K562 (cell line): Measurements from ENCODE around the gene QPCT. TPM values are rescaled to one million over a fixed set of nuclear protein-coding genes. Genes with fewer than 3 reads are reported as not detected.

Experiments
- ATAC-seq: fragments of 200-7000 bp; cut with Tn5 transposase; 3 replicates; pipeline ENCODE4 v1.9.1; 2020; ENCODE audit warnings: moderate library complexity
- BruUV-seq: library from RNA; stranded (reverse); fragments of 400-500 nt; replicated peaks from 2 replicates; lab custom pipeline; 2021; lab: Mats Ljungman, UMichigan
- CTCF ChIA-PET: fragments of 300-600 bp; formaldehyde crosslinking; extraction: SDS; loops from one replicate; lab custom pipeline; 2021; ENCODE audit warnings: low intra/inter-chr PET ratio; lab: Yijun Ruan, JAX
- POLR2A ChIA-PET: fragments of 300-600, 350-650 bp; sonication (Branson Sonifier 250); formaldehyde crosslinking; extraction: SDS; loops from one replicate; lab custom pipeline; 2021; ENCODE audit warnings: antibody characterized with exemption, inconsistent platforms; lab: Yijun Ruan, JAX
- DNase-seq, 4 experiments: peaks; one replicate each; pipeline versions ENCODE4 v3.0.0 to v3.0.0-alpha.2; 2011 to 2018; ENCODE audit warnings: low spot score in 3 of 4, mixed read lengths in 3 of 4; ENCODE audit errors: extremely low read depth in 1 of 4
- FAIRE-seq: peaks from 2 replicates; lab custom pipeline; 2011; peaks lifted over from hg19 to GRCh38; lab: Jason Lieb, UNC
- H2AFZ ChIP-seq: 2 replicates; pipeline ENCODE4 v1.6.0; 2011; ENCODE audit warnings: low read depth, low read length, control low read depth, inconsistent platforms
- H3K27ac ChIP-seq: fragments of 200-600 bp; 3 replicates; pipeline ENCODE4 v1.8.0; 2011; ENCODE audit warnings: low read depth, mild to moderate bottlenecking, control low read depth, inconsistent platforms, low read length, moderate library complexity, mixed read lengths; ENCODE audit errors: extremely low read depth
- H3K27me3 ChIP-seq, 2 experiments: fragments of 300-600 bp in 1 of 2; 2 replicates in 1 of 2; 3 replicates in 1 of 2; pipeline versions ENCODE4 v1.6.0 to v1.8.0; 2011; ENCODE audit warnings: inconsistent platforms in 2 of 2, low read length in 2 of 2, mild to moderate bottlenecking in 1 of 2, mixed read lengths in 1 of 2, moderate library complexity in 1 of 2; ENCODE audit not compliant: control insufficient read depth in 2 of 2, insufficient read depth in 2 of 2
- H3K36me3 ChIP-seq: fragments of 300-600 bp; 3 replicates; pipeline ENCODE4 v1.8.0; 2011; ENCODE audit warnings: mild to moderate bottlenecking, low read length, inconsistent platforms; ENCODE audit not compliant: control insufficient read depth, insufficient read depth
- H3K4me1 ChIP-seq, 2 experiments: fragments of 200-600 bp in 1 of 2; replicated peaks in 1 of 2; 2 replicates in 1 of 2; 3 replicates in 1 of 2; pipeline versions ENCODE4 v1.5.1 to v1.8.0; 2011; ENCODE audit warnings: inconsistent platforms in 2 of 2, low read length in 2 of 2, mild to moderate bottlenecking in 1 of 2, mixed read lengths in 1 of 2, moderate library complexity in 1 of 2; ENCODE audit not compliant: control insufficient read depth in 2 of 2, insufficient read depth in 2 of 2
- H3K4me2 ChIP-seq: 2 replicates; pipeline ENCODE4 v1.6.1; 2011; ENCODE audit warnings: low read length, control low read depth, inconsistent platforms, mixed read lengths; ENCODE audit not compliant: insufficient read depth
- H3K4me3 ChIP-seq: fragments of 200-600 bp; sonication (generic), shearing (Covaris generic); 2 replicates; pipeline ENCODE4 v1.5.1; 2016; ENCODE audit warnings: control low read depth, inconsistent platforms
- H3K79me2 ChIP-seq: fragments of 200-600 bp; 3 replicates; pipeline ENCODE4 v1.8.0; 2011; ENCODE audit warnings: low read length, inconsistent platforms; ENCODE audit not compliant: control insufficient read depth, insufficient read depth
- H3K9ac ChIP-seq, 2 experiments: 2 replicates each; pipeline versions ENCODE4 v1.6.0 to v1.6.1; 2011; ENCODE audit warnings: low read depth in 2 of 2, low read length in 2 of 2, control low read depth in 1 of 2, inconsistent platforms in 1 of 2, mild to moderate bottlenecking in 1 of 2, mixed read lengths in 1 of 2; ENCODE audit not compliant: insufficient read depth in 1 of 2
- H3K9me1 ChIP-seq: one replicate; pipeline ENCODE4 v1.6.0; 2011; ENCODE audit warnings: inconsistent platforms, mild to moderate bottlenecking, low read length, moderate library complexity; ENCODE audit not compliant: control insufficient read depth, insufficient read depth
- H3K9me3 ChIP-seq: replicated peaks from 2 replicates; pipeline ENCODE4 v1.5.1; 2011; ENCODE audit warnings: low read depth, low read length, inconsistent platforms; ENCODE audit not compliant: control insufficient read depth, insufficient read depth
- H4K20me1 ChIP-seq: replicated peaks from 2 replicates; pipeline ENCODE4 v1.6.1; 2011; ENCODE audit warnings: low read length, inconsistent platforms, mixed read lengths; ENCODE audit not compliant: control insufficient read depth, insufficient read depth
- ETV6 ChIP-seq, 3 experiments: fragments of 150-350 bp in 1 of 3; sonication (generic) in 1 of 3; formaldehyde crosslinking in 1 of 3; IDR thresholded peaks; 2 replicates each; pipeline versions ENCODE4 v1.6.1 to v1.8.0; 2014 to 2022; ENCODE audit warnings: borderline replicate concordance in 2 of 3, low read depth in 2 of 3, antibody characterized with exemption in 1 of 3, low read length in 1 of 3, mild to moderate bottlenecking in 1 of 3, missing genetic modification reagents in 1 of 3
- IFI16 ChIP-seq: fragments of 250-450 bp; sonication (Bioruptor Pico); IDR thresholded peaks from 2 replicates; pipeline ENCODE4 v2.1.2; 2022; ENCODE audit warnings: mild to moderate bottlenecking, inconsistent platforms
- NUFIP1 ChIP-seq: fragments of 450-650 bp; IDR thresholded peaks from 2 replicates; pipeline ENCODE4 v1.6.1; 2018; ENCODE audit not compliant: partially characterized antibody
- PBX2 ChIP-seq, 2 experiments: IDR thresholded peaks in 1 of 2; conservative IDR thresholded peaks in 1 of 2; 2 replicates each; pipeline ENCODE4 v1.6.1; 2016; ENCODE audit warnings: low read depth in 2 of 2, mild to moderate bottlenecking in 1 of 2, missing compliant biosample characterization in 1 of 2, missing genetic modification characterization in 1 of 2, moderate library complexity in 1 of 2
- PKNOX1 ChIP-seq: fragments of 450-650 bp; IDR thresholded peaks from 2 replicates; pipeline ENCODE4 v1.6.1; 2016
- ZNF121 ChIP-seq: sonication (generic); formaldehyde crosslinking; conservative IDR thresholded peaks from 2 replicates; pipeline ENCODE4 v1.8.0; 2022; ENCODE audit warnings: missing genetic modification reagents
- ZNF41 ChIP-seq: fragments of 250-450 bp; sonication (Bioruptor Pico); conservative IDR thresholded peaks from 2 replicates; pipeline ENCODE4 v1.4.0; 2020; ENCODE audit warnings: mild to moderate bottlenecking
- WGBS: fragments of 100-300 bp; shearing (Covaris generic); methylation state at CpG from one replicate; pipeline ENCODE4 v1.1.6; 2016; ENCODE audit warnings: low coverage, mixed read lengths; ENCODE audit not compliant: insufficient coverage; ENCODE audit errors: missing lambda C conversion rate; 5-methylcytosine and 5-hydroxymethylcytosine counted together
- in situ Hi-C: fragments of 300-500 bp; cut with MboI; formaldehyde crosslinking; loops from 4 replicates; pipeline ENCODE4 v1.15.0; 2018; ENCODE audit warnings: inconsistent platforms, mixed read lengths
- intact Hi-C: fragments of 100-400 bp; cut with micrococcal nuclease; formaldehyde crosslinking; loops from 2 replicates; pipeline ENCODE4 v1.14.2; 2022
- polyA plus RNA-seq, 8 experiments: library from polyadenylated mRNA; depleted of rRNA in 4 of 8; stranded (reverse) in 5 of 8; unstranded in 3 of 8; fragments of >200 nt; fragmentation: Nextera tagmentation in 2 of 8; fragmentation: Illumina TruSeq in 1 of 8; extraction: Ambion mirVana in 2 of 8; extraction: Trizol in 1 of 8; gene quantifications; 2 replicates each; pipeline versions ENCODE4 v1.2.1 to v1.2.3, GENCODE V29; 2011 to 2014; ENCODE audit warnings: inconsistent platforms in 1 of 8, missing spikeins in 1 of 8
- total RNA-seq, 7 experiments: library from RNA; depleted of rRNA in 6 of 7; stranded (reverse); fragments of >200 nt in 6 of 7; fragmentation: Illumina TruSeq in 2 of 7; extraction: Trizol in 2 of 7; gene quantifications; 2 replicates each; pipeline versions ENCODE4 v1.2.1 to v1.2.3, GENCODE V29; 2011 to 2021; ENCODE audit warnings: low replicate concordance in 1 of 7

QPCT gene
- total and polyA plus RNA-seq, 9 of the 15 experiments (the other 6 are each of a cell fraction or from before 2014, with no cell fraction given), result 0.07 TPM; not detected in 8

DNA sequence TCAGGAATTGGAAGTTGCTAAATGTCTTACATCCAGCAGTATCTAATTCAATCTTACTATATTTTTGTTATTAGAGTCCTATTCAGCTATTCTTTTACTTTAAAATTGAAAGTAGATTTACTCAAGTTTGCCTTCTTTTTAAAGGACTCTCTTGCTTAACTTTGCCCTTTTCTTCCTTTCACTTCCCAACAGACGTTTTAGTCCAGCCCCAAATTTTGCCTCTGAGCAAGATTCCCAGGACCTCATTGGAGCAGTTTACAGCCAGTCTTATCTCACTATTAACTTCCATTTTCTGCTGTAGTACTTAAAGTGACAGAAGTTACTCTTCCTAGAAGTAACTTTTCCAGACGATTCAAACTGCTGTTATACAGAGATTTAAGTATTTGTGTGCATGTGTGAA, 18.1 kb upstream of the QPCT start:
- peak in 1 of 4 experiments; percentile 13 for DNase-seq

More for the DNA sequence above, 18.1 kb upstream of the QPCT start:
- no TSS peak for BruUV-seq
- no peak overlapping the region for H3K4me2 ChIP-seq
- H3K9me3 ChIP-seq, result no peaks in the 10 kb centered on the region
- no peak for TF ChIP-seq ZNF41 (CRISPR knock-in tag)
- no peak for TF ChIP-seq IFI16 (CRISPR knock-in tag)
- no peak for TF ChIP-seq PBX2 (CRISPR knock-in tag; IDR thresholded peaks at IDR 0.05; ENCODE audit: low read depth)
- peak; percentile 42 for TF ChIP-seq PBX2 (tag; conservative IDR thresholded peaks at IDR 0.05; ENCODE audit: low read depth)
- no peak for TF ChIP-seq NUFIP1
- no peak for TF ChIP-seq ETV6 (IDR thresholded peaks at IDR 0.05; ENCODE audit: borderline replicate concordance in 1 of 2, low read depth in 2 of 2, low read length in 1 of 2)
- TF ChIP-seq ETV6 (CRISPR knock-in tag; IDR thresholded peaks at IDR 0.05; ENCODE audit: borderline replicate concordance), result no peak
- peak; percentile 77 for TF ChIP-seq PKNOX1
- TF ChIP-seq ZNF121, result no peak
- ChIA-PET CTCF (no interaction called here), POLR2A (interaction anchor here (0.6 kb wide), 1 partner anchor 275 kb away, joined by 3 read pairs; no protein-coding TSS in a partner anchor)
- no peaks in the 10 kb centered on the region; a peak in 1 of 5 replicates for H3K27me3 ChIP-seq
- H2AFZ ChIP-seq, result no peak overlapping the region
- no peak overlapping the region for H3K4me3 ChIP-seq
- H3K36me3 ChIP-seq, result peaks cover 3% of the 10 kb centered on the region; the same call in 1 of the 3 replicates
- intact Hi-C loops (no loop called here), in situ Hi-C loops (no loop called here)
- H3K27ac ChIP-seq, result no peak overlapping the region
- FAIRE-seq (no peak), ATAC-seq (no peak)
- peaks cover 24% of the 10 kb centered on the region for H3K79me2 ChIP-seq
- no peaks in the 10 kb centered on the region for H4K20me1 ChIP-seq
- H3K9me1 ChIP-seq, result no peaks in the 10 kb centered on the region
- peaks cover 12 to 14% of the 10 kb centered on the region in 2 experiments for H3K4me1 ChIP-seq
- 0% methylated on average over 2 of the region's 2 CpGs for WGBS
- no peak overlapping the region for H3K9ac ChIP-seq
